Measurements from ENCODE around the gene DUS1L.
A peak's percentile ranks its signal among the peaks of the same experiment; 100 is the strongest.

Gene DUS1L

DNA sequence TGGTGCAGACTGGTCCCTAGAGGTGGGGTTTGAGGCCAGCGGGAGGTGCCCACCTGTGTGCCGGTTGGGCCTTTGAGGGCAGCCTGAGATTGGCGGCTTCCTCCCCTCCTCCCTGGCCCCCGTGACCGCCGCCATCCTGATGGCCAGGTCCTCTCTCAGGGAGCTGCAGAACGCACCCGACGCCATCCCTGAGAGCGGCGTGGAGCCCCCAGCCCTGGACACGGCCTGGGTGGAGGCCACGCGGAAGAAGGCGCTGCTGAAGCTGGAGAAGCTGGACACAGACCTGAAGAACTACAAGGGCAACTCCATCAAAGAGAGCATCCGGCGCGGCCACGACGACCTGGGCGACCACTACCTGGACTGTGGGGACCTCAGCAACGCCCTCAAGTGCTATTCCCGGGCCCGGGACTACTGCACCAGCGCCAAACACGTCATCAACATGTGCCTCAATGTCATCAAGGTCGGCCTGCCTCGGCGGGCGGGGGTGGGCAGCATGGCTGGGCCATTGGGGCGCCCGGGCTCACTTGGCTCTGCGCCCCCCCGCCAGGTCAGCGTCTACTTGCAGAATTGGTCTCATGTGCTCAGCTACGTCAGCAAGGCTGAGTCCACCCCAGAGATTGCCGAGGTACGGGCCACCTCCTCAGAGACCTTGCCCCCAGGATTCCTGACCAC lies 11.1 kb downstream of the DUS1L start:
- Histone ChIP-seq H2AFZ (ENCODE audit: low read length) (no peak overlapping the region), H3F3A (ENCODE audit: low read depth) (no peaks in the 10 kb centered on the region), H4K20me1 (ENCODE audit: insufficient read depth, low read length, poor library complexity, severe bottlenecking) (peaks cover 11% of the 10 kb centered on the region), H3K4me1 (ENCODE audit: insufficient read depth, low read length, poor library complexity, severe bottlenecking) (peaks cover 21% of the 10 kb centered on the region), H3K36me3 (ENCODE audit: insufficient read depth, low read length) (peaks cover 29% of the 10 kb centered on the region; the same call in 1 of the 2 replicates), H3K9me3 (ENCODE audit: insufficient read depth, low read depth, low read length) (no peaks in the 10 kb centered on the region), H3K4me3 (ENCODE audit: low read length, poor library complexity, severe bottlenecking) (no peak overlapping the region), H3K4me2 (ENCODE audit: low read depth, low read length, poor library complexity, severe bottlenecking) (no peak overlapping the region), H3K27me3 (ENCODE audit: insufficient read depth, low read length, poor library complexity, severe bottlenecking) (no peaks in the 10 kb centered on the region), H3K9me2 (replicated peaks; ENCODE audit: low read depth, low read length) (no peaks in the 10 kb centered on the region), H3K79me2 (ENCODE audit: insufficient read depth, low read length) (peaks cover 28% of the 10 kb centered on the region), H3K9ac (ENCODE audit: low read depth, low read length, poor library complexity, severe bottlenecking) (no peak overlapping the region)
- TF ChIP-seq, protein P1, sequence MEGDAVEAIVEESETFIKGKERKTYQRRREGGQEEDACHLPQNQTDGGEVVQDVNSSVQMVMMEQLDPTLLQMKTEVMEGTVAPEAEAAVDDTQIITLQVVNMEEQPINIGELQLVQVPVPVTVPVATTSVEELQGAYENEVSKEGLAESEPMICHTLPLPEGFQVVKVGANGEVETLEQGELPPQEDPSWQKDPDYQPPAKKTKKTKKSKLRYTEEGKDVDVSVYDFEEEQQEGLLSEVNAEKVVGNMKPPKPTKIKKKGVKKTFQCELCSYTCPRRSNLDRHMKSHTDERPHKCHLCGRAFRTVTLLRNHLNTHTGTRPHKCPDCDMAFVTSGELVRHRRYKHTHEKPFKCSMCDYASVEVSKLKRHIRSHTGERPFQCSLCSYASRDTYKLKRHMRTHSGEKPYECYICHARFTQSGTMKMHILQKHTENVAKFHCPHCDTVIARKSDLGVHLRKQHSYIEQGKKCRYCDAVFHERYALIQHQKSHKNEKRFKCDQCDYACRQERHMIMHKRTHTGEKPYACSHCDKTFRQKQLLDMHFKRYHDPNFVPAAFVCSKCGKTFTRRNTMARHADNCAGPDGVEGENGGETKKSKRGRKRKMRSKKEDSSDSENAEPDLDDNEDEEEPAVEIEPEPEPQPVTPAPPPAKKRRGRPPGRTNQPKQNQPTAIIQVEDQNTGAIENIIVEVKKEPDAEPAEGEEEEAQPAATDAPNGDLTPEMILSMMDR (conservative IDR thresholded peaks at IDR 0.05; ENCODE audit: low read length) = no peak
- no peak for TF ChIP-seq EZH2phosphoT487 (IDR thresholded peaks at IDR 0.05; ENCODE audit: borderline replicate concordance)

DNA sequence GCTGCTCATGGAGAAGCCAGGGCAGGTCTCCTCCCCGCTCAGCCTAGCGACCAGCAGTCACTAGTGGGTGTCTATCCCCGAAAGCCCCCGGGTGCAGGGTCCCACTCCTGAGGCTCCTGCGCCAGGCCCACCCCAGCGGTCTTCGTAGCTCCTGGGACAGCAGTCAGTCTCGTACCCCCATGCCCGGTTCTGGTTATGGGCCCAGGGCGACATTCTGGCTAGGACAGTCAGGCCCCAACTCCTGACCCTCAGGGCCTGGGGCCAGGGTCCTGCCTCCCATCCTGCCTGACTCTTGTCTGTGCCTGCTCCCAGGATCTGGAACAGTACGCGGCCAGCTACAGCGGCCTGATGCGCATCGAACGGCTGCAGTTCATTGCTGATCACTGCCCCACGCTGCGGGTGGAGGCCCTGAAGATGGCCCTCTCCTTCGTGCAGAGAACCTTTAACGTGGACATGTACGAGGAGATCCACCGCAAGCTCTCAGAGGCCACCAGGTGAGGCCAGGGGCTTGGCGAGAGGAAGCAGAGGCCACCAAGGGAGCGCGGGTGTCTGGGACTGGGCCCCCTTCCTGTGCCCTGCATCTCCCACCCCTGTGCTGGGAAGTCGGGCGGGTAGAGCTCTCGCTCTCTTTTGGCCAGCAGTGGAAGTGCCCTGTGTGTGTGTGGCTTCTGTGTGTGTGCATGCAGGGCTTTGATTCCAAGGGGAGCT lies 11.9 kb downstream of the DUS1L start:
- Histone ChIP-seq H3F3A (ENCODE audit: low read depth) (no peaks in the 10 kb centered on the region), H3K4me3 (ENCODE audit: low read length, poor library complexity, severe bottlenecking) (peak overlapping the region; percentile 93), H3K36me3 (ENCODE audit: insufficient read depth, low read length) (peaks cover 23% of the 10 kb centered on the region; the same call in 1 of the 2 replicates), H3K4me2 (ENCODE audit: low read depth, low read length, poor library complexity, severe bottlenecking) (peak overlapping the region; percentile 71), H3K9ac (ENCODE audit: low read depth, low read length, poor library complexity, severe bottlenecking) (peak overlapping the region; percentile 70), H4K20me1 (ENCODE audit: insufficient read depth, low read length, poor library complexity, severe bottlenecking) (peaks cover 11% of the 10 kb centered on the region), H3K79me2 (ENCODE audit: insufficient read depth, low read length) (peaks cover 28% of the 10 kb centered on the region), H3K9me2 (replicated peaks; ENCODE audit: low read depth, low read length) (no peaks in the 10 kb centered on the region), H3K4me1 (ENCODE audit: insufficient read depth, low read length, poor library complexity, severe bottlenecking) (peaks cover 21% of the 10 kb centered on the region), H3K9me3 (ENCODE audit: insufficient read depth, low read depth, low read length) (no peaks in the 10 kb centered on the region), H3K27me3 (ENCODE audit: insufficient read depth, low read length, poor library complexity, severe bottlenecking) (no peaks in the 10 kb centered on the region), H2AFZ (ENCODE audit: low read length) (no peak overlapping the region)
- no peak for TF ChIP-seq EZH2phosphoT487 (IDR thresholded peaks at IDR 0.05; ENCODE audit: borderline replicate concordance)
- TF ChIP-seq, protein P1 (conservative IDR thresholded peaks at IDR 0.05; ENCODE audit: low read length) = no peak

DNA sequence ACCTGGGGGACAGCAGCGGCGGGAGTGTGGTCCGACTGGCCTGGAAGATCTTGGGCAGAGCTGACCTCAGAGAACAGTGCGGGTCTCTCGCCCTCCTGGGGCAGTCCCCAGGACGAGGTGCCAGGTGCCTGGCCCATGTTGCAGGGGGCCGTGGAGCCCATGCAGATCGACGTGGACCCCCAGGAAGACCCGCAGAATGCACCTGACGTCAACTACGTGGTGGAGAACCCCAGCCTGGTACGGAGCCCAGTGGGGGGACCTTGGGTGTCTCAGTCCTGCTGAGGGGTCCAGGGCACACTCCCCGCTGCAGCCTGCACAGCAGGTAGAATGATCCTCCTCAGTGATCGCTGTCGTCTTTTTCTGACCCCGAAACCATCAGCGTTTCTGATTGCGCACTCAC lies 12.5 kb downstream of the DUS1L start:
- TF ChIP-seq EZH2phosphoT487 (IDR thresholded peaks at IDR 0.05; ENCODE audit: borderline replicate concordance) = no peak
- TF ChIP-seq, protein P1 (conservative IDR thresholded peaks at IDR 0.05; ENCODE audit: low read length) = no peak
- Histone ChIP-seq H3K4me3 (ENCODE audit: low read length, poor library complexity, severe bottlenecking) (peak overlapping the region; percentile 93), H3K36me3 (ENCODE audit: insufficient read depth, low read length) (peaks cover 21% of the 10 kb centered on the region; the same call in 1 of the 2 replicates), H4K20me1 (ENCODE audit: insufficient read depth, low read length, poor library complexity, severe bottlenecking) (peaks cover 11% of the 10 kb centered on the region), H3K4me2 (ENCODE audit: low read depth, low read length, poor library complexity, severe bottlenecking) (peak overlapping the region; percentile 71), H2AFZ (ENCODE audit: low read length) (no peak overlapping the region), H3K9ac (ENCODE audit: low read depth, low read length, poor library complexity, severe bottlenecking) (peak overlapping the region; percentile 70), H3K4me1 (ENCODE audit: insufficient read depth, low read length, poor library complexity, severe bottlenecking) (peaks cover 21% of the 10 kb centered on the region), H3K9me2 (replicated peaks; ENCODE audit: low read depth, low read length) (no peaks in the 10 kb centered on the region), H3F3A (ENCODE audit: low read depth) (no peaks in the 10 kb centered on the region), H3K9me3 (ENCODE audit: insufficient read depth, low read depth, low read length) (no peaks in the 10 kb centered on the region), H3K27me3 (ENCODE audit: insufficient read depth, low read length, poor library complexity, severe bottlenecking) (no peaks in the 10 kb centered on the region), H3K79me2 (ENCODE audit: insufficient read depth, low read length) (peaks cover 28% of the 10 kb centered on the region)
